ENCODE measurements around the gene NT5DC2.

GRCh38 chr3:52517796-52518722, 15.6 kb downstream of the NT5DC2 start:
- no peak for TF ChIP-seq CTCF (conservative IDR thresholded peaks at IDR 0.05; ENCODE audit: low read length)
- no peak for TF ChIP-seq EZH2phosphoT487 (IDR thresholded peaks at IDR 0.05; ENCODE audit: borderline replicate concordance, low read depth, low read length)

Measured in OCI-LY7 (cell line).